DOHH2 (cell line): ENCODE results near the gene PLA2G4E.

Experiments used
- H3F3A ChIP-seq: fragments of 200-600 bp; sonication (generic), shearing (Covaris generic); 2 replicates; pipeline ENCODE4 v1.6.0; 2016; ENCODE audit warnings: antibody characterized with exemption, mild to moderate bottlenecking; ENCODE audit not compliant: control insufficient read depth, insufficient read depth
- H3K27ac ChIP-seq: fragments of 200-600 bp; sonication (generic); 2 replicates; pipeline ENCODE4 v1.5.1; 2014; ENCODE audit warnings: low read depth, mild to moderate bottlenecking, low read length, moderate library complexity
- H3K27me3 ChIP-seq: fragments of 200-600 bp; sonication (generic); 2 replicates; pipeline ENCODE4 v1.6.1; 2014; ENCODE audit warnings: mild to moderate bottlenecking, low read length, mixed read lengths; ENCODE audit not compliant: control insufficient read depth
- H3K36me3 ChIP-seq: fragments of 200-600 bp; sonication (generic); 2 replicates; pipeline ENCODE4 v1.6.1; 2014; ENCODE audit warnings: mild to moderate bottlenecking, low read length, moderate library complexity, mixed read lengths; ENCODE audit not compliant: control insufficient read depth
- H3K4me1 ChIP-seq: fragments of 200-600 bp; sonication (generic); 2 replicates; pipeline ENCODE4 v1.6.1; 2014; ENCODE audit warnings: mild to moderate bottlenecking, low read length, mixed read lengths; ENCODE audit not compliant: control insufficient read depth
- H3K4me2 ChIP-seq: fragments of 200-600 bp; sonication (generic); 2 replicates; pipeline ENCODE4 v1.6.0; 2014; ENCODE audit warnings: mild to moderate bottlenecking, low read length, moderate library complexity
- H3K4me3 ChIP-seq: fragments of 200-600 bp; sonication (generic); 2 replicates; pipeline ENCODE4 v1.5.1; 2014; ENCODE audit warnings: mild to moderate bottlenecking, low read length, mixed read lengths
- H3K79me2 ChIP-seq: fragments of 200-600 bp; sonication (generic); 2 replicates; pipeline ENCODE4 v1.6.1; 2014; ENCODE audit warnings: mild to moderate bottlenecking, low read length, mixed read lengths; ENCODE audit not compliant: control insufficient read depth
- H3K9me2 ChIP-seq: fragments of 200-600 bp; sonication (generic); replicated peaks from 2 replicates; pipeline ENCODE4 v1.6.1; 2014; ENCODE audit warnings: mild to moderate bottlenecking, low read length, mixed read lengths; ENCODE audit not compliant: control insufficient read depth
- H3K9me3 ChIP-seq: fragments of 200-600 bp; sonication (generic); 2 replicates; pipeline ENCODE4 v1.6.1; 2014; ENCODE audit warnings: antibody characterized with exemption, low read length, mixed read lengths; ENCODE audit not compliant: control insufficient read depth, insufficient read depth
- H4K20me1 ChIP-seq: fragments of 200-600 bp; sonication (generic); 2 replicates; pipeline ENCODE4 v1.6.0; 2014; ENCODE audit warnings: low read depth, mild to moderate bottlenecking, antibody characterized with exemption, low read length, moderate library complexity; ENCODE audit not compliant: control insufficient read depth, insufficient read depth
- EZH2phosphoT487 ChIP-seq: fragments of 200-600 bp; sonication (generic); IDR thresholded peaks from 2 replicates; pipeline ENCODE4 v1.6.1; 2017; ENCODE audit warnings: borderline replicate concordance, mild to moderate bottlenecking, antibody characterized with exemption, low read length, moderate library complexity, mixed read lengths
- TF ChIP-seq, protein P1 (sequence below): fragments of 200-600 bp; sonication (generic); IDR thresholded peaks from one replicate; pipeline ENCODE4 v1.5.1; 2014; ENCODE audit warnings: antibody characterized with exemption, mild to moderate bottlenecking, low read depth, low read length; ENCODE audit not compliant: poor library complexity, severe bottlenecking

Gene PLA2G4E

DNA sequence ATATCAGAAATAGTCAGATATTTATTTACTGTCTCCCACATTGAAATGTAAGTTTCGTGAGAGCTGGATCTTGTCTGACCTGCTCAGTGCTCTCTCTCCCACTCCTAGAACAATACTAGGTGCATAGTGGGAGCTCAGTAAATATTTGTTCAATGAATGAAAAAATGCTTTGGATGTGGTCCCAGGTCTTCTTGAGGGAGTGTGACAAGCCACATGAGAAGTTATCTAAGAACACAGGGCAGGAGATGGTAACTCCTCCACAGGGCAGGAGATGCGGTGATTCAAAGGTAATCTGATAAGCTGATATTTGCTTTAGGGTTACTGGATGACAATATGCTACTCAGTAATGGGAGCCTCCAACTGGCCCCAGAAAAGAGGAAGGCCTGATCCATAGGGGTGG, 25.8 kb upstream of the PLA2G4E start:
- 0 out of 2 replicates have a peak, but pooled peaks cover under 1% of the 10 kb centered on the region for H3K27me3 ChIP-seq
- H3K36me3 ChIP-seq, result no peaks in the 10 kb centered on the region
- H3K4me3 ChIP-seq, result no peak overlapping the region
- no peaks in the 10 kb centered on the region for H4K20me1 ChIP-seq
- no peaks in the 10 kb centered on the region for H3F3A ChIP-seq
- no peak overlapping the region for H3K27ac ChIP-seq
- no peaks in the 10 kb centered on the region for H3K9me2 ChIP-seq
- no peaks in the 10 kb centered on the region for H3K9me3 ChIP-seq
- 0 out of 2 replicates have a peak, but pooled peaks cover 2% of the 10 kb centered on the region for H3K4me1 ChIP-seq
- H3K79me2 ChIP-seq, result no peaks in the 10 kb centered on the region
- no peak for TF ChIP-seq EZH2phosphoT487
- TF ChIP-seq, protein P1, sequence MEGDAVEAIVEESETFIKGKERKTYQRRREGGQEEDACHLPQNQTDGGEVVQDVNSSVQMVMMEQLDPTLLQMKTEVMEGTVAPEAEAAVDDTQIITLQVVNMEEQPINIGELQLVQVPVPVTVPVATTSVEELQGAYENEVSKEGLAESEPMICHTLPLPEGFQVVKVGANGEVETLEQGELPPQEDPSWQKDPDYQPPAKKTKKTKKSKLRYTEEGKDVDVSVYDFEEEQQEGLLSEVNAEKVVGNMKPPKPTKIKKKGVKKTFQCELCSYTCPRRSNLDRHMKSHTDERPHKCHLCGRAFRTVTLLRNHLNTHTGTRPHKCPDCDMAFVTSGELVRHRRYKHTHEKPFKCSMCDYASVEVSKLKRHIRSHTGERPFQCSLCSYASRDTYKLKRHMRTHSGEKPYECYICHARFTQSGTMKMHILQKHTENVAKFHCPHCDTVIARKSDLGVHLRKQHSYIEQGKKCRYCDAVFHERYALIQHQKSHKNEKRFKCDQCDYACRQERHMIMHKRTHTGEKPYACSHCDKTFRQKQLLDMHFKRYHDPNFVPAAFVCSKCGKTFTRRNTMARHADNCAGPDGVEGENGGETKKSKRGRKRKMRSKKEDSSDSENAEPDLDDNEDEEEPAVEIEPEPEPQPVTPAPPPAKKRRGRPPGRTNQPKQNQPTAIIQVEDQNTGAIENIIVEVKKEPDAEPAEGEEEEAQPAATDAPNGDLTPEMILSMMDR, result no peak
- H3K4me2 ChIP-seq, result no peak overlapping the region

DNA sequence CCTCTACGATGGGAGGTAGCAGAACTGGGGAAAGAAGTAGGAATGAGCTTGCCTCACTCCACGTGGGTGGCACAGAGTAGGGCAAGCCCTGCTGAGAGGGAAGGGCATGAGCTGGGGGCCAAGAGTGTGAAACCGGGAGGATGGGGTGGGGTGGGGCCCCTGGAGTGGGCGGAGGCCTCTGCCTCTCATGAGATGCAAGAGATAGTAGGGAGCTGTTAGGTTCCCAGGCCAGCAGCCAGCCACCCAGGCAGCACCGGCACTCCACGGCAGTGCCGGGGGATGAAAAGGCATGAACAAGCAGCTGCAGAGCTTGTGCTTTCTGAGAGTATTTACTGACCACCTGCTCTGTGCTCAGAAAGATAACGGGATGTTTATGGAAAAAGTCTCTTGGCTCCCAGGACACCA, 24.4 kb upstream of the PLA2G4E start:
- H4K20me1 ChIP-seq, result no peaks in the 10 kb centered on the region
- 0 out of 2 replicates have a peak, but pooled peaks cover 2% of the 10 kb centered on the region for H3K4me1 ChIP-seq
- H3K9me3 ChIP-seq, result no peaks in the 10 kb centered on the region
- H3K36me3 ChIP-seq, result no peaks in the 10 kb centered on the region
- no peaks in the 10 kb centered on the region for H3F3A ChIP-seq
- H3K79me2 ChIP-seq, result no peaks in the 10 kb centered on the region
- no peak overlapping the region for H3K4me2 ChIP-seq
- no peaks in the 10 kb centered on the region for H3K9me2 ChIP-seq
- TF ChIP-seq EZH2phosphoT487, result no peak
- TF ChIP-seq, protein P1, result no peak
- no peak overlapping the region for H3K4me3 ChIP-seq
- H3K27me3 ChIP-seq, result no peaks in the 10 kb centered on the region
- H3K27ac ChIP-seq, result no peak overlapping the region

- no peaks in the 10 kb centered on the region for H4K20me1 ChIP-seq
- no peaks in the 10 kb centered on the region for H3K9me3 ChIP-seq
- H3F3A ChIP-seq, result no peaks in the 10 kb centered on the region
- H3K4me3 ChIP-seq, result no peak overlapping the region
- no peaks in the 10 kb centered on the region for H3K36me3 ChIP-seq
- H3K27ac ChIP-seq, result no peak overlapping the region
- no peaks in the 10 kb centered on the region for H3K4me1 ChIP-seq
- H3K79me2 ChIP-seq, result no peaks in the 10 kb centered on the region
- H3K9me2 ChIP-seq, result no peaks in the 10 kb centered on the region
- TF ChIP-seq EZH2phosphoT487, result no peak
- TF ChIP-seq, protein P1, result no peak
- H3K27me3 ChIP-seq, result no peaks in the 10 kb centered on the region
- H3K4me2 ChIP-seq, result no peak overlapping the region
These were observed 22.0 kb upstream of the PLA2G4E start for GRCh38 chr15:42042602-42043400.
